Endothelial cell (in vitro differentiated cells): ENCODE results near the gene ADCY1. TPM values are rescaled to one million over a fixed set of nuclear protein-coding genes. Genes with fewer than 3 reads are reported as not detected.

ENCODE experiments used
- DNase-seq: peaks from one replicate; pipeline ENCODE4 v3.0.0; 2021; ENCODE audit warnings: low spot score
- H3K27ac Mint-ChIP-seq: one replicate; pipeline ENCODE4 v1.8.0; 2021; ENCODE audit warnings: mixed read lengths, inconsistent platforms; ENCODE audit not compliant: unreplicated experiment
- H3K27me3 Mint-ChIP-seq: one replicate; pipeline ENCODE4 v1.8.0; 2021; ENCODE audit warnings: mild to moderate bottlenecking, moderate library complexity, mixed read lengths, inconsistent platforms; ENCODE audit not compliant: unreplicated experiment
- H3K36me3 Mint-ChIP-seq: one replicate; pipeline ENCODE4 v1.8.0; 2021; ENCODE audit warnings: mild to moderate bottlenecking, low read depth, mixed read lengths, inconsistent platforms; ENCODE audit not compliant: unreplicated experiment
- H3K4me1 Mint-ChIP-seq: one replicate; pipeline ENCODE4 v1.8.0; 2021; ENCODE audit warnings: mild to moderate bottlenecking, mixed read lengths, inconsistent platforms; ENCODE audit not compliant: unreplicated experiment
- H3K4me3 Mint-ChIP-seq: one replicate; pipeline ENCODE4 v1.8.0; 2021; ENCODE audit warnings: mild to moderate bottlenecking, mixed read lengths, inconsistent platforms; ENCODE audit not compliant: unreplicated experiment
- H3K9me3 Mint-ChIP-seq: one replicate; pipeline ENCODE4 v1.8.0; 2021; ENCODE audit warnings: mixed read lengths, inconsistent platforms; ENCODE audit not compliant: unreplicated experiment
- total RNA-seq: library from RNA; stranded (reverse); fragmentation: NEBNext Ultra II Directional; extraction: Animal tissue kit (Norgen Biotek cat#: 25700); gene quantifications from one replicate; pipeline ENCODE4 v1.2.1, GENCODE V29; 2021; ENCODE audit not compliant: unreplicated experiment
- TF ChIP-seq, protein P1 (sequence below): fragments of 200-600 bp; sonication (generic); IDR thresholded peaks from one replicate; pipeline ENCODE4 v1.5.0; 2021; ENCODE audit warnings: antibody characterized with exemption; ENCODE audit not compliant: unreplicated experiment

Gene ADCY1
- total RNA-seq, 1 donor from 2014 or later: 50.7 TPM

DNA sequence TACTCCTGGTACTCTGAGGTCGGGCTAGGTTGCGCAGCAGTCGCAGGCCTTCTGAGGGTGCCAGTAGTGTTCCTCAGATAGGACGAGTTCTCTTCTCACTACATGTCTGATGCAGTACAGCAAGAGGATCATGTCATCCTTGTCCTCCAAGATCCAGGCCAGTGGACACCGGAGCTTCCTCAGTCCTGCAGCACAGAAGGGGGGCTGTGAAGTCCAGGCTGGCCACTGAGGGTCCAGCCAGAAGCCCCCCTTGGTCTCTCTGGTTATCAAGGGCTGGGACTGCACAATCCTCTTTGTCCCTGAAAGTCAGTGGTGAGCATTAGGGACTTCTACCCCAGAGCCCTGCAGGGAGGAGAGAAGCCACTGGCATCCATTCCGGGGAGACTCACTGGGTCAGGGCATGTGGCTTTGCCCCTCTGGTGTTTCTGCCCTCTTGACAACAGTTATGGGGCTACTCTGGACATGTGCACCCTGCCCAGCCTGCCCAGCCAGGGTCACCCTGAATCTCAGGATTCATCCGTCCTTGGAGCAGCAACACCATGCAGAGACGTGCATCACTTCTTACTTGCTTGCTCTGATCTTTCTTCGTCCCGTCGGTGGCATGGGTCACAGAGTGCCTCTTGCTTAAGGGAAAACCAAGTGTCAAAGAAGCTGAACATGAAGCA is 125.7 kb downstream of the ADCY1 start:
- H3K4me1 Mint-ChIP-seq: no peaks in the 10 kb centered on the region

GRCh38 chr7:45700556-45700955 is 126.4 kb downstream of the ADCY1 start:
- Mint-ChIP-seq H3K4me3 (no peak overlapping the region), H3K4me1 (no peaks in the 10 kb centered on the region), H3K9me3 (no peaks in the 10 kb centered on the region), H3K27me3 (no peaks in the 10 kb centered on the region), H3K27ac (no peak overlapping the region), H3K36me3 (peaks cover 23% of the 10 kb centered on the region)
- TF ChIP-seq, protein P1, sequence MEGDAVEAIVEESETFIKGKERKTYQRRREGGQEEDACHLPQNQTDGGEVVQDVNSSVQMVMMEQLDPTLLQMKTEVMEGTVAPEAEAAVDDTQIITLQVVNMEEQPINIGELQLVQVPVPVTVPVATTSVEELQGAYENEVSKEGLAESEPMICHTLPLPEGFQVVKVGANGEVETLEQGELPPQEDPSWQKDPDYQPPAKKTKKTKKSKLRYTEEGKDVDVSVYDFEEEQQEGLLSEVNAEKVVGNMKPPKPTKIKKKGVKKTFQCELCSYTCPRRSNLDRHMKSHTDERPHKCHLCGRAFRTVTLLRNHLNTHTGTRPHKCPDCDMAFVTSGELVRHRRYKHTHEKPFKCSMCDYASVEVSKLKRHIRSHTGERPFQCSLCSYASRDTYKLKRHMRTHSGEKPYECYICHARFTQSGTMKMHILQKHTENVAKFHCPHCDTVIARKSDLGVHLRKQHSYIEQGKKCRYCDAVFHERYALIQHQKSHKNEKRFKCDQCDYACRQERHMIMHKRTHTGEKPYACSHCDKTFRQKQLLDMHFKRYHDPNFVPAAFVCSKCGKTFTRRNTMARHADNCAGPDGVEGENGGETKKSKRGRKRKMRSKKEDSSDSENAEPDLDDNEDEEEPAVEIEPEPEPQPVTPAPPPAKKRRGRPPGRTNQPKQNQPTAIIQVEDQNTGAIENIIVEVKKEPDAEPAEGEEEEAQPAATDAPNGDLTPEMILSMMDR: no peak
- DNase-seq: no peak

More for the DNA sequence above, 125.7 kb downstream of the ADCY1 start:
- Mint-ChIP-seq H3K27me3 (no peaks in the 10 kb centered on the region), H3K9me3 (no peaks in the 10 kb centered on the region), H3K4me3 (no peak overlapping the region), H3K36me3 (peaks cover 23% of the 10 kb centered on the region), H3K27ac (no peak overlapping the region)
- TF ChIP-seq, protein P1: no peak
- DNase-seq: no peak

- TF ChIP-seq, protein P1: no peak
- H3K27me3 Mint-ChIP-seq: no peaks in the 10 kb centered on the region
- no peak overlapping the region for H3K4me3 Mint-ChIP-seq
- no peaks in the 10 kb centered on the region for H3K9me3 Mint-ChIP-seq
- no peaks in the 10 kb centered on the region for H3K4me1 Mint-ChIP-seq
- peaks cover 23% of the 10 kb centered on the region for H3K36me3 Mint-ChIP-seq
- no peak for DNase-seq
- no peak overlapping the region for H3K27ac Mint-ChIP-seq
Measured at GRCh38 chr7:45701701-45702510, 127.7 kb downstream of the ADCY1 start.

GRCh38 chr7:45702751-45703150 is 128.6 kb downstream of the ADCY1 start:
- peaks cover 20% of the 10 kb centered on the region for H3K36me3 Mint-ChIP-seq
- no peak for DNase-seq
- no peak overlapping the region for H3K27ac Mint-ChIP-seq
- H3K4me3 Mint-ChIP-seq: no peak overlapping the region
- TF ChIP-seq, protein P1: no peak
- H3K4me1 Mint-ChIP-seq: no peaks in the 10 kb centered on the region
- no peaks in the 10 kb centered on the region for H3K9me3 Mint-ChIP-seq
- no peaks in the 10 kb centered on the region for H3K27me3 Mint-ChIP-seq

GRCh38 chr7:45703373-45703821 is 129.2 kb downstream of the ADCY1 start:
- peaks cover 21% of the 10 kb centered on the region for H3K36me3 Mint-ChIP-seq
- no peaks in the 10 kb centered on the region for H3K9me3 Mint-ChIP-seq
- TF ChIP-seq, protein P1: no peak
- H3K4me1 Mint-ChIP-seq: no peaks in the 10 kb centered on the region
- H3K27ac Mint-ChIP-seq: no peak overlapping the region
- H3K27me3 Mint-ChIP-seq: no peaks in the 10 kb centered on the region
- no peak overlapping the region for H3K4me3 Mint-ChIP-seq
- no peak for DNase-seq
